Trophoblast cell (in vitro differentiated cells and primary cell): ENCODE data around the gene GOLGA6C.

Source experiments
- DNase-seq, 2 donors: peaks; one replicate each; pipeline ENCODE4 v3.0.0-alpha.2; 2016
- H2AFZ ChIP-seq: 2 replicates; pipeline ENCODE4 v1.6.1; 2013; ENCODE audit warnings: low read length, moderate library complexity, mild to moderate bottlenecking; ENCODE audit not compliant: insufficient read depth, poor library complexity
- H2AK5ac ChIP-seq: 2 replicates; pipeline ENCODE4 v1.6.1; 2013; ENCODE audit warnings: mild to moderate bottlenecking, low read length
- H2BK120ac ChIP-seq: 2 replicates; pipeline ENCODE4 v1.6.1; 2013; ENCODE audit warnings: low read length, mild to moderate bottlenecking, moderate library complexity; ENCODE audit not compliant: insufficient read depth, poor library complexity
- H2BK12ac ChIP-seq: 2 replicates; pipeline ENCODE4 v1.6.1; 2013; ENCODE audit warnings: mild to moderate bottlenecking, low read length, moderate library complexity
- H2BK5ac ChIP-seq: 2 replicates; pipeline ENCODE4 v1.6.1; 2013; ENCODE audit warnings: low read length, low read depth, moderate library complexity, mild to moderate bottlenecking; ENCODE audit not compliant: poor library complexity
- H3K14ac ChIP-seq: 2 replicates; pipeline ENCODE4 v1.6.1; 2013; ENCODE audit warnings: mild to moderate bottlenecking, low read length
- H3K18ac ChIP-seq: 2 replicates; pipeline ENCODE4 v1.6.1; 2013; ENCODE audit warnings: mild to moderate bottlenecking, low read length
- H3K23ac ChIP-seq: 2 replicates; pipeline ENCODE4 v1.6.1; 2013; ENCODE audit warnings: low read length
- H3K27ac ChIP-seq: 2 replicates; pipeline ENCODE4 v1.5.1; 2013; ENCODE audit warnings: low read depth, mild to moderate bottlenecking, inconsistent platforms, low read length, moderate library complexity
- H3K27me3 ChIP-seq: 2 replicates; pipeline ENCODE4 v1.6.1; 2013; ENCODE audit warnings: inconsistent platforms, mild to moderate bottlenecking, low read length, moderate library complexity; ENCODE audit not compliant: insufficient read depth
- H3K36me3 ChIP-seq, 2 experiments: 1 replicate in 1 of 2; 2 replicates in 1 of 2; pipeline ENCODE4 v1.6.1; 2013; ENCODE audit warnings: low read length in 2 of 2, mild to moderate bottlenecking in 2 of 2, moderate library complexity in 1 of 2; ENCODE audit not compliant: insufficient read depth in 2 of 2, control insufficient read depth in 1 of 2
- H3K4ac ChIP-seq: 2 replicates; pipeline ENCODE4 v1.6.1; 2013; ENCODE audit warnings: low read depth, mild to moderate bottlenecking, low read length, moderate library complexity
- H3K4me1 ChIP-seq, 2 experiments: 1 replicate in 1 of 2; 2 replicates in 1 of 2; pipeline ENCODE4 v1.6.1; 2013; ENCODE audit warnings: low read length in 2 of 2, mild to moderate bottlenecking in 2 of 2, moderate library complexity in 1 of 2; ENCODE audit not compliant: insufficient read depth in 2 of 2, control insufficient read depth in 1 of 2
- H3K4me2 ChIP-seq: 2 replicates; pipeline ENCODE4 v1.6.1; 2013; ENCODE audit warnings: inconsistent platforms, mild to moderate bottlenecking, low read length, moderate library complexity
- H3K4me3 ChIP-seq: 2 replicates; pipeline ENCODE4 v1.5.1; 2013; ENCODE audit warnings: mild to moderate bottlenecking, low read depth, low read length, inconsistent platforms
- H3K79me1 ChIP-seq: one replicate; pipeline ENCODE4 v1.6.1; 2013; ENCODE audit warnings: low read length
- H3K79me2 ChIP-seq: 2 replicates; pipeline ENCODE4 v1.6.1; 2013; ENCODE audit warnings: low read length, mild to moderate bottlenecking; ENCODE audit not compliant: control insufficient read depth, insufficient read depth, poor library complexity
- H3K9ac ChIP-seq: 2 replicates; pipeline ENCODE4 v1.6.1; 2013; ENCODE audit warnings: mild to moderate bottlenecking, low read length
- H3K9me3 ChIP-seq: 2 replicates; pipeline ENCODE4 v1.6.1; 2013; ENCODE audit warnings: low read depth, mild to moderate bottlenecking, control low read depth, inconsistent platforms, low read length; ENCODE audit not compliant: insufficient read depth
- H4K12ac ChIP-seq: 2 replicates; pipeline ENCODE4 v1.6.1; 2013; ENCODE audit warnings: low read depth, mild to moderate bottlenecking, low read length, moderate library complexity
- H4K8ac ChIP-seq: 2 replicates; pipeline ENCODE4 v1.6.1; 2013; ENCODE audit warnings: low read depth, mild to moderate bottlenecking, low read length, moderate library complexity
- H4K91ac ChIP-seq: one replicate; pipeline ENCODE4 v1.6.1; 2013; ENCODE audit warnings: low read depth, mild to moderate bottlenecking, low read length, moderate library complexity
- WGBS: extraction: QIAGEN DNeasy Blood & Tissue Kit; methylation state at CpG from one replicate; pipeline ENCODE4 v1.1.7; 2013; ENCODE audit warnings: missing lambda C conversion rate; ENCODE audit not compliant: insufficient read length, insufficient coverage; ENCODE audit errors: extremely low coverage; 5-methylcytosine and 5-hydroxymethylcytosine counted together

GOLGA6C gene

GRCh38 chr15:75235051-75235673 lies 23.0 kb upstream of the GOLGA6C start:
- Histone ChIP-seq H3K14ac (no peak overlapping the region), H3K27ac (no peak overlapping the region), H2AK5ac (no peak overlapping the region), H3K4me3 (no peak overlapping the region), H3K9ac (no peak overlapping the region), H3K23ac (no peak overlapping the region), H3K18ac (no peak overlapping the region), H4K91ac (no peak overlapping the region), H2BK12ac (no peak overlapping the region), H3K79me1 (no peaks in the 10 kb centered on the region), H3K36me3 (no peaks in the 10 kb centered on the region), H3K27me3 (no peaks in the 10 kb centered on the region), H2BK5ac (no peak overlapping the region), H4K8ac (no peak overlapping the region), H3K9me3 (no peaks in the 10 kb centered on the region), H3K79me2 (no peaks in the 10 kb centered on the region), H3K4me2 (no peak overlapping the region), H4K12ac (no peak overlapping the region), H2AFZ (no peak overlapping the region), H3K4ac (no peak overlapping the region), H2BK120ac (no peak overlapping the region), H3K4me1 (peaks cover 0 to 9% of the 10 kb centered on the region in 2 experiments)
- no peak for DNase-seq
- WGBS, result no CpG with 5 or more reads among the region's 10 CpGs

- Histone ChIP-seq H3K4me2 (no peak overlapping the region), H3K79me2 (no peaks in the 10 kb centered on the region), H3K23ac (no peak overlapping the region), H3K4ac (no peak overlapping the region), H3K27ac (no peak overlapping the region), H2AK5ac (no peak overlapping the region), H3K18ac (no peak overlapping the region), H2BK120ac (no peak overlapping the region), H4K12ac (no peak overlapping the region), H2BK5ac (no peak overlapping the region), H3K14ac (no peak overlapping the region), H3K4me1 (peaks cover 0 to under 1% of the 10 kb centered on the region in 2 experiments), H3K4me3 (no peak overlapping the region), H3K9me3 (no peaks in the 10 kb centered on the region), H4K91ac (no peak overlapping the region), H4K8ac (no peak overlapping the region), H3K36me3 (no peaks in the 10 kb centered on the region), H3K9ac (no peak overlapping the region), H3K27me3 (no peaks in the 10 kb centered on the region), H2BK12ac (no peak overlapping the region), H2AFZ (no peak overlapping the region), H3K79me1 (no peaks in the 10 kb centered on the region)
- no CpG with 5 or more reads among the region's 11 CpGs for WGBS
- DNase-seq, result no peak
These were observed 22.1 kb upstream of the GOLGA6C start for GRCh38 chr15:75235760-75236729.

- no peak overlapping the region for H3K4ac ChIP-seq
- H3K18ac ChIP-seq, result no peak overlapping the region
- H4K8ac ChIP-seq, result no peak overlapping the region
- no peak overlapping the region for H2BK120ac ChIP-seq
- no peak overlapping the region for H4K91ac ChIP-seq
- H3K79me1 ChIP-seq, result no peaks in the 10 kb centered on the region
- no peaks in the 10 kb centered on the region for H3K36me3 ChIP-seq
- no peaks in the 10 kb centered on the region for H3K9me3 ChIP-seq
- H2AK5ac ChIP-seq, result no peak overlapping the region
- H2BK5ac ChIP-seq, result no peak overlapping the region
- no peak overlapping the region for H3K4me2 ChIP-seq
- no peaks in the 10 kb centered on the region for H3K4me1 ChIP-seq
- no peak overlapping the region for H3K9ac ChIP-seq
- no peaks in the 10 kb centered on the region for H3K27me3 ChIP-seq
- DNase-seq, result no peak
- no peak overlapping the region for H2AFZ ChIP-seq
- no peak overlapping the region for H2BK12ac ChIP-seq
- H3K27ac ChIP-seq, result no peak overlapping the region
- H4K12ac ChIP-seq, result no peak overlapping the region
- WGBS, result no CpG with 5 or more reads among the region's 11 CpGs
- H3K23ac ChIP-seq, result no peak overlapping the region
- H3K4me3 ChIP-seq, result no peak overlapping the region
- H3K14ac ChIP-seq, result no peak overlapping the region
- H3K79me2 ChIP-seq, result no peaks in the 10 kb centered on the region
These were observed 20.7 kb upstream of the GOLGA6C start for GRCh38 chr15:75237316-75237982.

- H3K36me3 ChIP-seq, result no peaks in the 10 kb centered on the region
- no peak for DNase-seq
- no peak overlapping the region for H3K4ac ChIP-seq
- H3K18ac ChIP-seq, result no peak overlapping the region
- no peak overlapping the region for H4K91ac ChIP-seq
- no peak overlapping the region for H3K14ac ChIP-seq
- no peak overlapping the region for H2BK120ac ChIP-seq
- H3K23ac ChIP-seq, result no peak overlapping the region
- H4K12ac ChIP-seq, result no peak overlapping the region
- no peak overlapping the region for H3K27ac ChIP-seq
- H3K4me3 ChIP-seq, result no peak overlapping the region
- no peaks in the 10 kb centered on the region for H3K9me3 ChIP-seq
- no peaks in the 10 kb centered on the region for H3K4me1 ChIP-seq
- H3K4me2 ChIP-seq, result no peak overlapping the region
- H2AFZ ChIP-seq, result no peak overlapping the region
- no CpG with 5 or more reads among the region's 5 CpGs for WGBS
- H4K8ac ChIP-seq, result no peak overlapping the region
- H2BK5ac ChIP-seq, result no peak overlapping the region
- H2AK5ac ChIP-seq, result no peak overlapping the region
- H3K79me2 ChIP-seq, result no peaks in the 10 kb centered on the region
- no peak overlapping the region for H2BK12ac ChIP-seq
- no peak overlapping the region for H3K9ac ChIP-seq
- H3K79me1 ChIP-seq, result no peaks in the 10 kb centered on the region
- no peaks in the 10 kb centered on the region for H3K27me3 ChIP-seq
These were observed 20.0 kb upstream of the GOLGA6C start for GRCh38 chr15:75238150-75238549.
